Stimulated activated CD8-positive, alpha-beta memory T cell treated with anti-CD3 and anti-CD28 coated beads, Interleukin-15, amount 100 ng/mL, for 24 hours (primary cell): Measurements from ENCODE around the gene VPS9D1.
"Not testable (repeated sequence)": the region's sequence is repeated elsewhere in the genome, so short reads cannot be mapped to it uniquely, and the experiment has no call there.

Experiments used
- DNase-seq: peaks from one replicate; pipeline ENCODE4 v3.0.0-alpha.2; 2020; ENCODE audit warnings: low read depth

Gene VPS9D1

DNA sequence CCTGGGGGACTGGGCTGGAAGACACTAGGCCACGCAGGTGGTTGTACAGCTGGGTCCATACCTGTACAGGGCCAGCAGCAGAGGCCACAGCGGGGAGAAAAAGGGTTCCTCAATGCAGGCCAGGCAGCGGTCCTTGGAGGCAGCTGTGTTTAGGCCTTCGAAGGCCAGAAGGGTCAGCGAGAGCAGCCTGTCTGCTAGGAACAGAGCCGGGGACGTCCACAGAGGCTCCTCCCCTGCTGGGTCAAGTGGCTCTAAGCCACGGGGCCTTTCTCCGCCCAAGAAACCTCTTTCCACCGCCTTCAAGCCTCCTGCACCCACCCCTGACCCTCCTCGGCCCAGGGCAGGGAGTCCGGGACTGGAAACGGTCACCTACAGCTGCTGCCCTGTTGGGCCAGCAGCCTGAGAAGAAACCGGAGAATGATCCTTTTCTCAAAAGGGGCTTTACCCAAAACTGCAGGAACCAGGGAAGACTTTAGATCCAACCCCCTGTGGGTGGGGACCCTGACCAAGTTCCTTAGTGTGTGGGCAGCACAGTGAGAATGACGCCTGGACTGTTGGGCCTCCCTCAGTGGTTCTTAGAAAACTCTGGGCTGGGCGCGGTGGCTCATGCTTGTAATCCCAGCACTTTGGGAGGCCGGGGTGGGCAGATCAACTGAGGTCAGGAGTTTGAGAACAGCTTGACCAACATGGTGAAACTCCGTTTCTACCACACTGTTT, 10.8 kb downstream of the VPS9D1 start:
- DNase-seq, result no peak

DNA sequence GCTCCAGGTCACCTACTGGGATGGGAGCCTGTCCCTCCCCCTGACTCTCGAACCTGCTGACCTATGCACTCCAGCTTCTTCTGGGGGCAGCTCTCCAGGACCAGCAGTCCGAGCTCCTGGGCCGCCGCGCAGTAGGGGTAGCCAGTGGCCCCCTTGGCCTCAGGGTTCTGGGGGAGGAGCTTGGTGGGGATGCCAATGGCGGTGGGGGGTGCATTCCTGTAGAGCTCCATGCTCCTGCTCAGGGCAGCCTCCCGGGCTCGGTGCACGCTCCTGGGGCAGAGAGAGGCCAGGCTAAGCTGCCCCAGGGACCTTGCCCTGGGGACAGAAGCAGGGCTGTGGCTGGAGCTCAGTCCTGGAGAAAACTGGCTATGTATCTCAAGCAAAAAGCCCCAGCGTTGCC, 11.5 kb downstream of the VPS9D1 start:
- DNase-seq, result no peak

DNA sequence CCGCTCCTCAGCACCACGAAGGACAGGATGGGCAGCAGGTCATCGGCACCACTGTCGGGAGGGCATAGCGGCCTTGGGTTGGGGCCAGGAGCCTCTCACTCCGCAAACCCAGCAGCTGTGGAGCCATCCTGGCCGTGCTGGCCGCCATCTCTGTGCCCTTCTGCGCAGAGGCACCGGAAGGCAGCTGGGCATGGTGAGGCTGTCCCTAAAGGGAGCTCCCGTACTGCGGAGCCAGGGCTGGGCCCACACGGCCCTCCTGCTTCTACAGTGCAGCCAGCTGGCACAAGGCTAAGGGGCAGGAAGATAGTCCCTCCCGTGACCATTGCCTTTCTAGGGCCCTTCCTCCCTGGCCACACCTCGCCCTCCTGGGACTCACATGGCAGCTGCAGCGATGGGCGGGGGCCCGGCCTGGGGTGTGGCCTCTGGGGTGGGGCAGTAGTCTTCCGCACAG, 12.2 kb downstream of the VPS9D1 start:
- DNase-seq, result no peak

DNA sequence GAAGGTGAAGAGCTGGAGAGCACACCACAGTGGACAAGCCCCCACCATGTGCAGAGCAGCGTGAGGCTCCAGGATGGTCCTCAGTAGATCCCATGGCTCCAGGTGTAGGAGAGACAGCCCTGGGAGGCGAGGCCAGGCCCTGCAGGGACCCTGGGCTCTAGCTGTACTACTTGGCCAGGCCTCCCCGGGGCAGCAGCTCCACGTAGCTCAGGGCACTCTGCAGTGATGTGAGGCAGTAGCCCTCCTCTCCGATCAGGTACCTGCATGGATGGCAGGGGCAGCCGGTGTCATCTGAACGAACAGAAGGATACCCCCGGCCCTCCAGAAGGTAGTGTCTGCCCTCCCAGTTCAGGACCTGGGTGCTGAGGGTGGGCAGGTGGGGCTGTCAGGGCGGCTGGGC, 13.0 kb downstream of the VPS9D1 start:
- no peak for DNase-seq

DNA sequence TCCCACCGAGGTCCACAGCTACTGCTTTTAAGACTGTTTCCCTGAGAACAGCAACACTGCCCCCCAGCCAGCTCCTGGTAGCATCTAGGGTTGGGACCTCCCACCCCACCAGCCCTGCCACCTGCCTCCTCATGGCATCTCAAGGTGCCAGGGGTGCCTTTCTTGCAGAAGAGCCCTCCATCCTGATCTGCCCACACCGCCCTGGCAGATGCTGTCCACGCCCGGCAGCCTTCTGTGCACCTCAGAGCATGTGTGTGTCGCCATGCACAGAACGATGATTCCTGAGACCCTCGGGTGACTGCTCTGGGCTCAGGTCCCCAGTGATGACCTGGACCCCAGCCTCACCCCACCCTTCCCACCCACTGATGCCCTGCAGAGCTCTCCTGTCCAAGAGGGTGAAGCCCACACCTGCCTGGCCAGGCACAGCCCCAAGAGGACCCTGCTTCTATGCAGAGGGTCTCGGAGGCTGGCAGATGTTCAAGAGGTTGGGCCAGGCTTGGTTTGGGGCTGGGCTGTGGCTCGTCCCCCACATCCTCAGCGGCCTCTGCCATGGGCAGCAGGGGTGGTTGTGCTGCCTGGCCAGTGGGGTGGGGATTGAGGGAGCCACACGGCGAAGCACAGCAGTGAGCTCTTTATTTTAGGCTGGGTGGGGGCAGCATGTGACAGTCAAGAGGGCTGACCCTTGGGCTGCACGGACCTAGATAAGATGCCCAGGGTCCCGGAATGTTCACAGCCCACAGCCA, 14.0 kb downstream of the VPS9D1 start:
- DNase-seq, result no peak

DNA sequence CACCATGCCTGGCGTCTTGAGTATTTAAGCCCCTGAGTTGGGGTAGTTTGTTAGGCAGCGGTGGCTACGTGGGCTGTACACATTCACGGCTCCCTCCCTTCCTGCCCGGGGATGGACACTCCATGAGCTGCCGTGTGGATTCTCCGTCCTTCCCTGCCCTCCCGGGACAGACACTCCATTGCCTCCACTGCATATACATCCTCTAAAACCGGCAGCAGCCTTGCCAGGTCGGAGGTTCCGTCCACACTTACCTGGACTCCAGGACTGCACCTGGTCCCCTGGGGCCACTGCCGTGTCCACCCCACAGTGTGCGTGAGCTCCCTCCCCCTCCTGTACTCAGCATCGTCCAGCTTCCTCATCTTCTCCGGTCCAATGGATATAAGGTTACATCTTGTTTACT, 15.7 kb downstream of the VPS9D1 start:
- DNase-seq, result no peak

DNA sequence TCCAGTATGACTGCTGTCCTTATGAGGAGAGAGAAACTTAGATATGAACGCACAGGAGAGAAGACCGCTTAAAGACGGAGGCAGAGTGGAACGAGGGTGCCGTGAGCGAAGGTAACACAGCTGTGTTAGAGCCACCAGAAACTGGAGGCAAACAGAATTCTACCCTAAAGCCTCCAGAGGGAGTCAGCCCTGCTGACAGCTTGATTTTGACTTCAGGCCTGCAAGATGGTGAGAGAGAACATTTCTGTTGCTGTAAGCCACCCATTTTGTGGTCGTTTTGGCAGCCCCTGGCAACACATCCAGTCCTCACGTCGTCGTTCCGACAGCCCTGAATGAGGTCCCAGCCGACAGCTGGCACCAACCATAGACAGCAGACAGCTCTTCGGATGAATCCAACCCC, 16.4 kb downstream of the VPS9D1 start:
- DNase-seq, result no peak

DNA sequence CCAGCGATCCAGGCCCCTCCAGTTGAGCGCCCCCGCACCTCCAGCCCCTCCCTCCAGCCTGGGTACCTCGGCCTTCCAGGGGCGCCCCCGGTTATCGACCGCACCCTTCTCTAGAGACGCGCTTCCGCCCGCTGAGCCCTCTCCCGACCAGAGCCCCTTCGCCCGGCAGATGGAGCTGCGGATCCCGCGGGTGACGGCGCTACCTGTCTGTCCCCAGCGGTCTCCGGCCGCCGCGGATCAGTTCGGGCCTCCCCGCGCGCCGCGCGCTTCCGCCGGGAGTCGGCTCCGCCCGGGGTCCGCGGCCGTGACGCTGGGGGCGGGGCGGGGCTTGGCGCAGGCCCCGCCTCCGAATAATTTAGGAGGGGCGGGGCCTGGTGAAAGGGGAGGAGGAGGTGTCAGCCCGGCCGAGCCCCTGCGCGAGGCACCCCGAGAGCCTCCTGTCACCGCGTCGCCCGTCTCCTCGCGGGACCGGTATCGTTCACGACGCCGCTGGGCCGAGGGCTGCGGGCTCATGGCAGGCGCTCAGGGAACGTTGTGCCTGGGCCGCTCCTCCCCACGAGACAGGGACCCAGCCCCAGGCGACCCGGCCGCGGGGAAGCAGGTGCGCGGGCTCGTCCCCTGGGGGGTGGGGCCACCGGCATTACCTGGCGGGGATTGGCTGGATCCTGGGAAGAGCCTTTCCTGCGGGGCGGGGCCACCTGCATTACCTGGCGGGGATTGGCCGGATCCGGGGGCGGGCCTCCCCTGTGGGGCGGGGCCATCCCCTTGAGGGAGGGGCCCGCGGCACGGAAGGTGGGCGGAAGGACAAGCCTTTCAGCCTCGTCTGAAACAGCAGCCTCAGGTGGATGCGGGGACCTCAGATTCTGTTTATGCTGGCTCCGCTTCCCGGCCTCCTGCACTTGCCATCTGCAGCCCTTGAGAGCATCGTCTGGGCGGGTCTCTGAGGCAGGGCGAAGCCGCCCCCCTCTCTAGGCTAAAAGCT, 19.0 kb downstream of the VPS9D1 start, which contains the start of gene SPATA2L:
Gene SPATA2L (minus strand): TSS at position 281 of the 982 bp plus-strand sequence. CDS start 473 bp downstream, outside the sequence.
- peak; percentile 86 for DNase-seq

DNA sequence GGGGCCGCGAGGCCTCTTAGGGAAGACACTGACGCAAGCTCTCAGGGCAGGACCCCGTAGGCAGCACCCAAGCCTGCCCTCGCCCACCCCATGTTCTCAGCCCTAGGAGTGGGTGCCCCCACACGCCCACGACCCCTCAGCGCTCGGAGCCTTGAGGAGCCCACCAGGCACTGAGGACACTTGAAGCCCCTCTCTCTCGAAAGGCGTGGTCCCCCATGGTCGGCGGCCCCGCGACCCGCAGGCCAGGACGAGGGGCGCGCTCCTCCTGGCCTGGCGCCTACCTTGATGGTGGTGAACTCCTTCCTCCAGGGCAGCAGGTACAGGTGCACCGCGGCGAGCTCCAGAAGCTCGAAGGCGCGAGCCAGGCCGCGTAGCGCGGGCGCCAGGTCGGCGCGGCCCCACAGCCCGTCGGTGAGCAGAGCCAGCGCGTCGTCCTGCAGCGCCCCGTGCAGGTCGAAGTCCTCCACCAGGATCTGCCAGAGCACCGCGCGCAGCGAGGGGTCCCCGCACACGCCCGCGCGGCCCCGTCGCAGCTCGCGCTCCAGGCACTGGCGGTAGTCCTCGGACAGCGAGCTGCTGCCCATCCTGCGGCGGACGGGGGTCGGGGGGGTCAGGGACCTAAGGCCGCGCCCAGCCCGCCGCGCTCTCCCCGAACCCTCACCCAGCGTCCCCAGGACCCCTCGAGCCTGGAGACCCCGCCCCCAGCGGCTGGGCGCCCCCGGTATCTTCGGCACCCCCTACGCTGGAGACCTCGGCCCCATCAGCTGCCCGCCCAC, 19.9 kb downstream of the VPS9D1 start:
- no peak for DNase-seq

DNA sequence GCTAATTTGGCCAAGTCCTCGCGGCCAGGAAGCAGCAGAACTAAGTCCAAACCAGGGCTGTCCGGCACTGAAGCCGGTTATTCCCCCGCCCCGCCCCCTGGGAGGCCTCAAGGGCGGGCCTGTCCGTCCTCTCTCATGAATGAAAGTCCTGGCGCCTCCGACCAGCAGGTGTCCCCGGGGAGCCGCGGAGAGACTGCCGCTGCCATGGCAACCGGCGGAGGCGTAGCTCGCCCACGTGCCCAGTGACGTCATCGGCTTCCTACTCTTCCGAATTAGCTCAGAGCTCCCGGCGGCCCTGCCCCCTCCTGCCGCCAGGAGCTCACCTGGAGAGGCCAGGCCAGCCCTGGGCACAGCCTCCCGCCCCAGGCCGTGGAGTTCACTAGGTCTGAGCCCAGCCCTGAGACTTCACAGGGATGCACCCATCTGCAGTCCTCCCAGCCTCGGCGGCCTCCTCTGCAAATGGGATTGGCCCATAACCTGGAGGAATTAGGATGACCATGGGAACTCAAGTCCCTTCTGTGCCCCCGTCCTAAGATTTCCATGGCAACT, 20.5 kb downstream of the VPS9D1 start:
- DNase-seq, result peak; percentile 97

DNA sequence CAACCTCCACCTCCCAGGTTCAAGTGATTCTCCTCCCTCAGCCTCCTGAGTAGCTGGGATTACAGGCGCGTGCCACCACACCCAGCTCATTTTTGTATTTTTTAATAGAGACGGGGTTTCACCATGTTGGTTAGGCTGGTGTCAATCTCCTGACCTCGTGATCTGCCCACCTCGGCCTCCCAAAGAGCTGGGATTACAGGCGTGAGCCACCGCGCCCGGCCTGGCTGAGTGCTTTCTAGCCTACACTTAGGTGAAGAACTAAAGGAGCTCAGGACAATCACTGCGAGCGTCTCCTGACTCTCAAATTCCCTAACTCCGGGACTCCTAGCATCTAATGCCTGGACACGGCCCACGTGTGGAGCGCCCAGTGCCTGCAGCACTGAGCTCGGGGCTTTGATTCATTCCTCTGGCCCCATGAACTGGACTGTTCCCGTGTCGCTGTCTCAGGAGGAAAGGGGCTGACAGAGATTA, 21.0 kb downstream of the VPS9D1 start:
- not testable (repeated sequence) for DNase-seq

DNA sequence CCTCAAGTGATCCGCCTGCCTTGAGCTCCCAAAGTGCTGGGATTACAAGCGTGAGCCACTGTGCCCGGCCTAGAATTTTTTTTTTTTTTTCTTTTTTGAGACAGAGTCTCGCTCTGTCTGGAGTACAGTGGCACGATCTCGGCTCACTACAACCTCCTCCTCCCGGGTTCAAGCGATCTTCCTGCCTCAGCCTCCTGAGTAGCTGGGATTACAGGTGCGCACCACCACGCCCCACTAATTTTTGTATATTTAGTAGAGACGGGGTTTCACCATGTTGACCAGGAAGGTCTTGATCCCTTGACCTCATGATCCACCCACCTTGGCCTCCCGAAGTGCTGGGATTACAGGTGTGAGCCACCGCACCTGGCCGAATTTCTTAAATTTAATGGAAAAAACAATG, 22.0 kb downstream of the VPS9D1 start:
- not testable (repeated sequence) for DNase-seq

DNA sequence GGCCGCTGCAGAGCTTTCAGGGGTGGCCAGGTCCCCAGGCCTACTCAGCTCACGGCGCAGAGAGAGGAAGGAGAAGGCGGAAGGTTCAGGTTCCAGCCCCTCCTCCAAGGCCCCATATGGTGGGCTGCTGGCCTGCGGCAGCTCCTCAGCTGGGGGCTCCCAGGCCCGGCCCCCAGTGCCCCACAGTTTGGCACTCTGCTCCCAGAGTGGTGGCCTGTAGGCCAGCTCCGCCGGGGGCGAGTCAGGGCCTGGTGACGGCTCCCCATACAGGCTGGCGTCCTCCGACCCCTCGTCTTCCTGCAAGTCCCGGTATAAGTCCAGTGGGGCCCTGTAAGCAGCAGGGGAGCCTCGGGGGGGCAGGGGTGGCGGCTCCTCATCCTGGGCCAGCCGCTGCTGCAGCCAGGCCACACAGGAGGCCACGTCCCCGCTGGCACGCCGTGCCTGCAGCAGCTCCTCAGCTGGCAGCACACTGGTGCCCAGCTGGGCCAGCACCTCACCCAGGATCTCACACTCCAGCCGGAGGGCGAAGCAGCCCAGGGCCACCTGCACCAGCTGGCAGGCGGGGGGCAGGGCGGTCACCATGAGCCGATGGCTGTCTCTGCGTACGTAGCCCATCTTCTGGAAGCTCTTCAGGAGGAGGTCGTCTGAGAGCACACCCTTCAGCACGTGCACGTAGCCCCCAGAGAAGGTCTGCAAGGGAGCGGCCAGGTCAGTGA, 22.9 kb downstream of the VPS9D1 start:
- DNase-seq, result no peak

DNA sequence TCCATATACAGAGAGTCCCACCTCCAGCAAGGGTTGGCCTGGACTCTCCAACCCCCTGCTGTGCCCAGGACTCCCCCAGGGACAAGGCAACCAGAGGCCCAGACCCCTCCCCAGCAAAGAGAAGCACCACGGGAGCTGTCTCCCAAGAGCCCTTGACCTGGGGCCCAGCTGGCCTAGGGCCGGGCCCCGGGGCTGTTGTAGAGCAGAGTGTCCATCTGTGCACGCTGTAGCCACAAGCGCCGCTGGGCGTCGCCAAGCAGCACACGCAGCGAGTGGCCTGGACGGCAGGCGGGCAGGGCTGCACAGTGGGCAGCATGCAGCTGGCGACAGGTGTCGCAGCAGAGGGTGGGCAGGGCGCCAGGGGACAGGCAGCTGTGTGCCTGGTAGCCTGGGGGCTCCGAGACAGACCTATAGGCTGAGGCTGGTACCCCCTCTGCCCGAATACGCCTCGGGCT, 23.5 kb downstream of the VPS9D1 start:
- no peak for DNase-seq

DNA sequence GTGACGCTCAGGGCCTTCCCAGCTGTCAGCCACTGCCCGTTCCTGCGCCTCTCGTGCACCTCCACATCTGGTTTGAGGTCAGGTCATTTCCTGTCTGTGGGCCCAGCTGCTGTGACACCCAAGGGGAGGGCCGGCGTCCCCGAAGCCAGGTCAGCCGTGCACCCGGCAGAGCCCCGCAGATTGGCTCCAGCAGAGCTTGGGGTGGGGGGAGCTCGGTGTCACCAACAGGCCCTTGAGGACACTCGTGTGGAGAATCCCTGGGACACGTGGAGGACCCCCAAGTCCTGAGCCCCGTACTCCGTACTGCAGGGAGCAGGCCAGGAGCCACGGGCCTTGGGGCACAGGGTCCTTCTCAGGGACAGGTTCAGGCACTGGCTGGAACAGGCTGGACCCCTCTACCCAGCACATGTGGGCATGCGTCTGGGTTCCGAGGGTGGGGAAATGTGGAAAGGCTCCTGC, 24.0 kb downstream of the VPS9D1 start:
- DNase-seq, result no peak

DNA sequence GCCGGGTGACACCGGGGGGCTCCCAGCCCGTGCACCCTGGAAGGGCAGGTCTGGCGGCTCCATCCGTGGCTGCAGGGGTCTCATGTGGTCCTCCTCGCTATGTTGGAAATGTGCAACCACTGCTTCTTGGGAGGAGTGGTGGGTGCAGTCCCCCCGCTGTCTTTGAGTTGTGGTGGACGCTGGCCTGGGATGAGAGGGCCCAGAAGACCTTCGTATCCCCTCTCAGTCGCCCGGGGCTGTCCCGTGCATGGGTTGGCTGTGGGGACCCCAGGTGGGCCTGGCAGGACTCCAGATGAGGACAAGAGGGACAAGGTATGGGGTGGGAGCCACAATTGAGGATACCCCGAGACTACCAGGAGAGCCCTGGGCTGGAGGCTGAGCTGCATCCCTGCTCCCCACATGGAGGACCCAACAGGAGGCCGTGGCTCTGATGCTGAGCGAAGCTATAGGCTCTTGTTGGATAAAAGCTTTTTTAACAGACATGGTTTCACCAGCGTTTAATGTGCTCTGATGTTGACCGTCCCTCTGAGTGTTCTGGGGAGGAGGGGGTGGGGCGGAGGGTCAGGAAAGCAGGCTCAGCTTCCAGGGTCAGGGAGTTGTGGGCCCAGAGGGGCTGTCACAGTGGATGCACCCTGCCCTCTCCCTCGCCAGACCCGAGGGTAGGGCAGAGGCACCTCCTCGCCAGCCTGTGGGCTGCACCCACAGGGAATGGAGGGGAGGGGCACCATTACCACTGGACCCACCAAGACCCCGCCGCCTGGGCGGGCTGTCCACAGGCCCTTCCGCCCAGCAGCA, 24.6 kb downstream of the VPS9D1 start:
- DNase-seq, result no peak

DNA sequence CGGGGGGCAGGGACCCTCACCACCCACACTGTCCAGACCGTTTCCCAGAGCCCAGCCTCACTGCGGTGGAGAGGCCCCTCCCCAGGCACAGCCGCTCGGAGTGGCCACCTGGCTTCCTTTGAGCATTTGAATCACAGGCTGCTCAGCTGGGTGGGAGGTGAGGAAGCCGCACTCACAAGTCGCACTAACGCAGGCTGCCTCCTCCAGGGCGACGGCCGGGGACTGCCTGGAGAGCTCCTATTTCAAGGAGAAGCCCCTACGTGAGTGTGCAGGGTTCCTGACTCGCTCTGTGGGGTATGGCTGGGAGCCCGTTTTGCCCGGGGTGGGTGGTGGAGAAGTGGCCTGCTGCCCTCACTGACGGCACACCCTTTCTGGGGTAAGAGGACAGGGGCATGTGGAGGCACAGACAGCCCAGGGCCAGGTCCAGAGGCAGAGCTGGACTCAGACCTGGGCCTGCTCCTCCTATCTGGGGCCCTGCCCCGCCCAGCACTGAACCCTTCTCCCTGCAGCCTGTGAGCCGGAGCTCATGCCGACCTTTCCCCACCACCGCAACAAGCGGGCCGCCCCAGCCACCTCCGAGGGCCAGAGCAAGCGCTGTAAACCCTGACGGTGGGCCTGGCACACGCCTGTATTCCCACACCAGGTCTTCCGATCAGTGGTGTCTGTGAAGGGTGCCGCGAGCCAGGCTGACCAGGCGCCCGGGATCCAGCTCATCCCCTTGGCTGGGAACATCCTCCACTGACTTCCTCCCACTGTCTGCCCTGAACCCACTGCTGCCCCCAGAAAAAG, 25.4 kb downstream of the VPS9D1 start:
- no peak for DNase-seq

DNA sequence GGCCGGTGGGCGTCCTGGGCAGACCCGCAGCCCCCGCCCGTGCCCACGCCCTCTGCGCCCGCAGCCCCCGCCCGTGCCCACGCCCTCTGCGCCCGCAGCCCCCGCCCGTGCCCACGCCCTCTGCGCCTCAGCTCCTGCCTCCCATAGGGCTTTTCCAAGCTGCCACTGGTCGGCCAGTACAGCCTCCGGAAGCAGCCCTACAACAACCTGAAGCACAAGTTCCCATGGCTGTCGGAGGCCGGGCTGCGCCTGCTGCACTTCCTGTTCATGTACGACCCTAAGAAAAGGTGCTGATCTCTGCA, 26.0 kb downstream of the VPS9D1 start:
- not testable (repeated sequence) for DNase-seq
